HG03520 (cell line): ENCODE results near the gene CDKN2D.

Experiments
- ATAC-seq: cut with Tn5 transposase; IDR thresholded peaks from one replicate; pipeline ENCODE4 v1.9.1; 2021; ENCODE audit warnings: mild to moderate bottlenecking, moderate library complexity; ENCODE audit not compliant: unreplicated experiment

Gene CDKN2D

DNA sequence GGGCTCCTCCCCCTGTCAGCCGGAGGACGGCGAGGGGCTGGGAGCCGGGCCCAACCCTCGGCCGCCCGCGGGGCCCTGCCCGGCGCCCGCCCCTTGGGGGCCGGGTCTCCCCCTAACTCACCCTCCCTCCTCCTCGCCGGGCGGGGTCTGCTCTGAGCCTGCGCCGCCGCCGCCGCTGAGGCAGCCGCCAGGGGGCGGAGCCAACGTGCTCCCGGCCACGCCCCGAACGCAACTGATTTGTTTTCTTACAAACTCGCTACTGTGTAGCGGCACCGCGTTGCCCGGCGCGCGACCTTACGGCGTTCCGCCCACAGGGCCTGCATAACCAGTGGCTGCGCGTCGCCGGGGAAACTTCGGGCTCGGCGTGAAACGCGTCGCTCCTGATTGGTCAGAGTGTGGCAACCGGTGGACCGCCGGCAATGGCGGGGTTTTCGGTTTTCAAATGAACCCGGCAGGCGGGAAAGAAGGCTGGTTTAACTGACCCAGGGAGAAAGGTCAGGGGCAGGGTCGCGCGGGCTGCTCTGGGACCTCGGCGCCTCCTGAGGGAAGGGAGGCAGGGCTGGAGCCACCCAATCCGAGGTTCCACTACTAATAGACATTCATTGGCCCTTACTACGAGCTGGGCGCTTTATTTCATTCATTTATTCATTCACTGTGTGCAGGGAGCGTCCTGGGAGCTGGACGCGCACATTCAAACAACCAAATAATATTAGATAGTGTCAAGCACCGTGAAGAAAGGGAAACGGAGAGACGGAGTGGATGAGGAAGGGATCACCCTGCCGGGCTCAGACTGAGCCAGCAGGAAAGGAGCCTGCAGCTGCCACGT lies at the start of gene CDKN2D:
Gene CDKN2D, minus strand, starts transcription at position 154 of the 826 bp plus-strand sequence. CDS start 326 bp downstream, outside the sequence.
- ATAC-seq = peak; percentile 59

- no peak for ATAC-seq
These were observed 48.8 kb upstream of the CDKN2D start for GRCh38 chr19:10617409-10618121.

- ATAC-seq = no peak
These were observed 46.7 kb upstream of the CDKN2D start for GRCh38 chr19:10615429-10616023.

GRCh38 chr19:10612499-10613119 lies 43.8 kb upstream of the CDKN2D start:
- ATAC-seq = no peak

DNA sequence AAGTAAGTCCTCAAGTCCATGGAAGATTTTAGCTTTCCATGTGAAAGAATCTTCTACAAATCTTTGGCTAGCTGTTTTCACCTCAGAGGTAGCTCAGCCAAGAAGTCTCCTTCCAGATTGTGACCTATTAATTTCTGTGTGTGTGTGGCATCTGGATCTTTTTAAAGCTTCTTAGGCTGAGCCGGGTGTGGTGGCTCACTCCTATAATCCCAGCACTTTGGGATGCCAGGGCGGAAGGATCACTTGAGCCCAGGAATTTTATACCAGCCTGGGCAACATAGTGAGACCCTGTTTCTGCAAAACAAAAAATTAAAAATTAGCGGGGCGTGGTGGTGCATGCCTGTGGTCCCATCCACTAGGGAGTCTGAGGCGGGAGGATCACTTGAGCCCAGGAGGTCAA lies 43.1 kb upstream of the CDKN2D start:
- no peak for ATAC-seq

GRCh38 chr19:10604460-10604980 lies 35.7 kb upstream of the CDKN2D start:
- ATAC-seq = no peak

DNA sequence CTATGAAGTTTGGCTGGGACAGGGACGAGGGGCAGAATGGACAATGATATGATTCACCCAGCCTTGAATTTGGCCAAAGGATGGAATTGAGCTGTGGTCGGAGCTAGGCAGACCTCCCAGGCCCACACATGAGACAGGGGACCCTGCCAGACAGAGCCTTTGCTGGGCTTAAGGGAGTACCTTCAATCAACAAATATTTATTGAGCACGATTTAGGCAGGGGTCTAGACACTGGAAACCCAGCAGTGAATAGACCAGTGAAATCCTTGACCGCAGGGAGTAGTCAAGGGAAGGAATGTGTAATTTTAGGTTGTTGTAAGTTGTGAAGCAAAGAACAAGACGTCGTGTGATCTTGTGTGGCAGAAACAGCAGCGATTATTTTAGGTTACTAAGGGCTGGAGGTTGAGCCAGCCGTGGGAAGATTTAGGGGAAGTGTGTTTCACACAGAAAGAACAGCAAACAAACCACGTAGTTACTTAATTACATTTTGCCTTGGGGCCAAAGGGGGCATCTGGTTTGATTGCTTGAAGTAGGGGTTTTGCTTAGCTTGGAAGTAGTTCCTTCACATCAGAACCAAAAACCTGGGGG lies 35.2 kb upstream of the CDKN2D start:
- ATAC-seq = no peak

DNA sequence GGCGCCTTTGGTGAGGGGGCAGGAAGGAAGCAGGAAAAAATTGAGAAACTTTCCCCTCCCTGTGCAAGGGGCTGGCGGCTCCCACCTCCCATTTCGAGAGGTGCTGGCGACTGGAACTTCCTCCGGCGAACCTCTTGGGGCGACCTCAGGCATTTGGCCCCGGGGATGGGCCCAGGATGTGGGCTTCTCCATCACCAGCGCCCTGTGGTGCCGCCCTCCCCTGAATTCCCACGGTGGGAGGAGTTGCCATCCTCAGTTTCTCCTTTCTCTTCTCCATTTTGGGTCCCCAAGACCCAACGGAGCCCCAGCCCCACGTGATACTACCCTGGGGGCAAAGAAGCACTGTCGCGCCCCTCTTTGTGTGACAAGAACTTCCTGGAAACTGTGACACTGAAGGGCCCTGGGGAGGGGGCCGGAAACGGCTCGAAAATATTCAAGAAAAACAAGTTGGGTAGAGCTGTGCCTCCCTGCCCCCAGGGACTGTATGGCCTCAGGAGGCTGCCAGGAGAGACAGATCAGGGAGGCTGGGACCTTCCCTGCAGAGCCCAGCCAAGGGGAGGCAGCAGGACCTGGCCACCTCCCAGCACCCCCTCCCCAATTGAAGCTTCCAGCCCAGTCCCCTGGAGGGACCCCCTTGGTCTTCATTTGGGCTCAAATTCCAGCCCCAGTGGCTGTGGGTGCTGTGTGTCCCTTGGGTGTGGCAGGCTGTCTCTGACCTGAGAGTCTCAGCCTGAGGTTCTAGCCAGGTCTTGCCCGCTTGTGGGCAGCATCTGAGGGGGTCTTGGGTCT lies 34.5 kb upstream of the CDKN2D start:
- no peak for ATAC-seq

DNA sequence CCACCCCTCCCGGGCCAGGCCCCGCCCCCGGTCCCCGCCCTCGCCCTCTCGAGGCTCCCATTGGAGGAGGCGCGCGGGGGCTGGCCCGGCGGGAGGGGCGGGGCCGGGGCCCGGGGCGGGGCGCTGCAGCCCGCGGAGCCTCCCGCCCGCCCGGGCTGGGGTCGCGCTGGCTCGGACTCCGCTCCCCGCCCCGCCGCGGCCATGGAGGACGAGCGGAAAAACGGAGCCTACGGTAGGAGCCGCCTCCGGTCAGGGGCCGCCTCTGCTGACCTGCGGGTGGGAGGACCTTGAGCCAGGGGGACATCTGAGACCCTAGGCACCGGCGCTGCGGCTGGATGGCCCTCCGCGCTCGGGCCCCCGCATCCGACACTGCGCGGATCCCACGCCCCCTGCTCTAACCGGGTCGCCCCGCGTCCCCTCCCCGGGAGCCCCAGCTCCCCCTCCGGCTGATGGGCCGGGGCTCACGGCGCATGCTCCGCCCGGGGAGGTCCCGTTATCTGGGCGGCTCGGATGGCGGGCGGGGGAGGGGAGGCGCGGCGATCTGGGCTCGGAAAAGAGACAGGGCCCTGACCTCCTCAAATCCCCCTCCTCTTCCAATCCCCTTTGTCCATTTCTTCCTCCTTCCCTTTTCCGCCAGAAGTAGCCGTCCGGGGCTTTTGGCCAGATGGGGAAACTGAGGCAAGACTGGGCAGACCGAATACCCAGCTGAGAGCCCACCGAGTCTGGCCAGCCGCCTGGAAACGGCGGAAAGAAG lies 33.7 kb upstream of the CDKN2D start:
- ATAC-seq = no peak

DNA sequence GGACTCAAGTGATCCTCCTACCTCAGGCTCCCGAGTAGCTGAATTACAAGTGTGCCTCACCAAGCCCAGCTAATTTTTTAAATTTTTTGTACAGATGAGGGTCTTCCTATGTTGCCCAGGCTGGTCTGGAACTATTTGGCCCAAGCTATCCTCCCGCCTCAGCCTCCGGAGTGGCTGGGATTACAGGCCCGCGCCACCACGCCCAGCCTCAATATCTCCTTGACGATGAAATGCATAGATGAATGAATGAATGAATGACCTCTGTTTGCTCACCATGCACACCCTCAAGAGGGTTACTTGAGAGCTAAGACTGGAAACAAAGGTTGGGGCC lies 33.2 kb upstream of the CDKN2D start:
- no peak for ATAC-seq

DNA sequence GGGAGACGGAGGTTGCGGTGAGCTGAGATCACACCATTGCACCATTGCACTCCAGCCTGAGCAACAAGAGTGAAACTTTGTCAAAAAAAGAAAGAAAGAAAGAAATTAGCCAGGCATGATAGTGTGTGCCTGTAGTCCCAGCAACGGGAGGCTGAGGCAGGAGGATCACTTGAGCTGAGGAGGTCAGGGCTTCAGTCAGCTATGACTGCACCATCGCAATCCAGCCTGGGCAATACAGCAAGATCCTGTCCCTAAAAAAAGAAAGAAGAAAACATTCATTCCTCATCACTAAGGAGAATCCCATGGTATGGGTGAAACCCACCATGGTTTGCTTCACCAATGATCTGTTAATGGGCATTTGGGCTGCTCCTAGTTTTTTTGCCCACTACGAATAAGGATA lies 31.4 kb upstream of the CDKN2D start:
- no peak for ATAC-seq

DNA sequence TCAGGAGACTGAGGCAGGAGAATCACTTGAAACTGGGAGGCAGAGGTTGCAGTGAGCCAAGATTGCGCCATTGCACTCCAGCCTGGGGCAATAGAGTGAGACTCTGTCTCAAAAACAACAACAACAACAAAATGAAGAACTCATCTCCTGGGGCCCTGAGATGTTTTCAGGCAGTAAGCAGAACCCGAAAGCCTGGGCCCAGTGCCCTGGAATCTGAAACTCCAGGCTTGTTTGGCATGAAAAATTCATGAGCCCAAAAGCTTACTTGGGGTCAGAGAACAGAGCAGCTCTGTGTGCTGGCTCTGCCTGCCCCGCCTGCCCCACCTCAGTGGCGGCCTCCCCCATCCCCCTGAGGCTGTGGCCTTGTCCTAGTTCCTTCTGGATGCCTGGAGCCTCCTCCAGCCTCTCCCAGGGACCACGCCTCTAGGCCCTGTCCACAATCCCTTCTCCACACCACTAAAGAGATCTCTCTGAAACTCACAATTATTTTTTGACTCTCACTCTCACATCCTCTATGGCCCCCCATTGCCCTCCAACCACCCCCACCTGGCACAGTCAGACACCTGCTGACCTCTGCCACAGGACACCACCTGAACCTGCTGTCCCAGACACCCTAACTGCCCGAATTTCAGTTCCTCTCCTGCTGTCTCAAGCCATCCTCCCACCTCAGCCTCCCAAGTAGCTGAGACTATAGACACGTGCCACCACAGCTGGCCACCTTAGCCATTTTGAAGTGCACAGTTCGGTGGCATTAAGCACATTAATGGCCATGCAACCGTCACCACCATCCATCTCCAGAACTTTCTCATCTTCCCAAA lies 25.2 kb upstream of the CDKN2D start:
- no peak for ATAC-seq

DNA sequence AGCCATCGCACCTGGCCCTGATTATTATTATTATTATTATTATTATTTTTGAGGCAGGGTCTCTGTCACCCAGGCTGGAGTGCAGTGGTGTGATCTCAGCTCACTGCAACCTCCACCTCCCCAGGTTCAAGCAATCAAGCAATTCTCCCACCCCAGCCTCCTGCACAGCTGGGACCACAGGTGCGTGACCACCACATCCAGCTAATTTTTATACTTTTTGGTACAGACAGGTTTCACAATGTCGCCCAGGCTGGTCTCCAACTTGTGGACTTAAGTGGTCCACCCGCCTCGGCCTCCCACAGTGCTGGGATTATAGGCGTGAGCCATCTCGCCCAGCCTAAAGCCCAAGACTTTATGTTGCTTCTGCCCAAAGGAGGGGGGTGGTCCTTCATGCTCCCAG lies 24.4 kb upstream of the CDKN2D start:
- no peak for ATAC-seq

DNA sequence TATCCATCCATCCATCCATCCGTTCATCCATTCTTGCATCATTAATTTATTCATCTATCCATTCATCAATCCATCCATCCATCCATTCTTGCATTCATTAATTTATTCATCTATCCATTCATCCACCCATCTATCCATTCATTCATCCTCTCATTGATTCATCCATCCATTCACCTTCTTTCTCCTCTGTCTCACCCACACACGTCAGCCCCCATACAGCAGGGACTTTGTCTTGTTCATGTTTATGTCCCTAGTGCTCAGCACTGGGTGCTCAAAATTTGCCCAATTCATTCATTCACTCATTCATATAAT lies 19.0 kb upstream of the CDKN2D start:
- ATAC-seq = no peak

GRCh38 chr19:10587022-10587838 lies 18.5 kb upstream of the CDKN2D start, which contains the start of gene AP1M2:
Gene AP1M2 (minus strand): TSS chr19:10587312. CDS start chr19:10587231, 81 bp downstream.
- ATAC-seq = no peak

DNA sequence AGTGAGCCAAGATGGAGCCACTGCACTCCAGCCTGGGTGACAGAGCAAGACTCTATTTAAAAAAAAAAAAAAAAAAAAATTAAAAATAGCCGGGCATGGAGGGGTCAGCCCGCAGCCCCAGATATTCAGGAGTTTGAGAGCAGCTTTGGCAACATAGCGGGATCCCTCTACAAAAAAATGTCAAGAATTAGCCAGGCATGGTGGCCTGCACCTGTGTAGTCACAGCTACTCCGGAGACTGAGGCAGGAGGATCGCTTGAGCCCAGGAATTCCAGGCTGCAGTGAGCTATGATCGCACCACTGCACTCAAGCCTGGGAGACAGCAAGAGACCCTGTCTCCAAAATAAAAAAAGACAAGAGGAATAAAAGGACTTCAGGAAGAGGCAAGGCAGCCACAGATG lies 17.6 kb upstream of the CDKN2D start:
- no peak for ATAC-seq

DNA sequence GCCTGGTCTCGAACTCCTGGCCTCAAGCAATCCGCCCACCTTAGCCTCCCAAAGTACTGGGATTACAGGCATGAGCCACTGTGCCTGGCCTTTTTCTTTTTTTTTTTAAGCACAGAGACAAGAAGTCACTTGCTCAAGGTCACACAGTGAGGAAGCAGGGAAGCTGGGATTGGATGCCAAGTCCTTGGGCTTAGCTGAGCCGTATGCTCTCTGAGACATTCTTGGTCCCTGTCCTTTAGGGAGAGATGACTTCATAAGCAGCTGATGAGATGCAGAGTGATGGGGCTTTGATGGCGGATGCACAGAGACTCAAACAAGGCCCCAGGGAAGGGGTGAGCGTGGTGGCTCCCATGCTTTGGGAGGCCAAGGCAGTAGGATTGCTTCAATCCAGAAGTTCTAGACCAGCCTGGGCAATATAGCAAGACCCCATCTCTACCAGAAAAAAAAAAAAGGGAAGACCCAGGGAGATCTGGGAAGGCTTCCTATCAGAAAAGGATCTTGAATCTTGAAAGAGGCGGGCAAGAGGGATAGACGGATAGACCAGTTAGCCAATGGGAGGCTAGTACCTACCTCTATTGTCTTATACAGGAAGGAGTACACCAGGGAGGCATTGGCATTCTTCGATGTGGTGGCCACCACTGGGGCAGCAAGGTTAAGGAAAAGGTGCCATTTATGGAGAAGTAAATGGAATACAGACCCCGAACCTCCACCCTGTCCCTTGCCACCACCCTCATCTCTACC lies 14.4 kb upstream of the CDKN2D start:
- no peak for ATAC-seq
